ENCODE results near the gene DOP1A. TPM values are rescaled to one million over a fixed set of nuclear protein-coding genes. Genes with fewer than 3 reads are reported as not detected.

DOP1A gene
- total RNA-seq, 2 experiments from 2014 or later: 6.6 to 7.7 TPM

GRCh38 chr6:83108378-83108777, 40.9 kb downstream of the DOP1A start:
- POLR2A ChIA-PET: no interaction called here

GRCh38 chr6:83113258-83113657, 45.8 kb downstream of the DOP1A start:
- no peak overlapping the region for H3K4me3 Mint-ChIP-seq
- TF ChIP-seq CTCF (IDR thresholded peaks at IDR 0.05): no peak

More at GRCh38 chr6:83108378-83108777, 40.9 kb downstream of the DOP1A start:
- TF ChIP-seq CTCF (IDR thresholded peaks at IDR 0.05): no peak
- intact Hi-C loops (cut with micrococcal nuclease): no loop called here
- Mint-ChIP-seq H3K36me3 (ENCODE audit: low read depth) (peaks cover 19% of the 10 kb centered on the region), H3K4me3 (no peak overlapping the region), H3K27me3 (no peaks in the 10 kb centered on the region), H3K27ac (no peak overlapping the region), H3K9me3 (peaks cover 12% of the 10 kb centered on the region), H3K4me1 (ENCODE audit: low read depth) (no peaks in the 10 kb centered on the region)
- no peak for DNase-seq
- CTCF ChIA-PET: interaction anchor here (1.0 to 1.2 kb wide), 2 partner anchors 41 to 42 kb away, joined by 3 to 7 read pairs; partner anchors contain the start of gene DOP1A
- no peak for ATAC-seq

GRCh38 chr6:83114164-83114563, 46.7 kb downstream of the DOP1A start:
- no peak for TF ChIP-seq CTCF (IDR thresholded peaks at IDR 0.05)
- H3K4me3 Mint-ChIP-seq: no peak overlapping the region
- peaks cover 6% of the 10 kb centered on the region for H3K36me3 Mint-ChIP-seq (ENCODE audit: low read depth)
- H3K4me1 Mint-ChIP-seq (ENCODE audit: low read depth): no peaks in the 10 kb centered on the region
- intact Hi-C loops (cut with micrococcal nuclease): no loop called here
- ChIA-PET CTCF (no interaction called here), POLR2A (no interaction called here)
- no peaks in the 10 kb centered on the region for H3K27me3 Mint-ChIP-seq
- H3K27ac Mint-ChIP-seq: no peak overlapping the region
- DNase-seq: no peak
- no peak for ATAC-seq
- H3K9me3 Mint-ChIP-seq: no peaks in the 10 kb centered on the region

More at GRCh38 chr6:83113258-83113657, 45.8 kb downstream of the DOP1A start:
- CTCF ChIA-PET: no interaction called here
- POLR2A ChIA-PET: no interaction called here
- Mint-ChIP-seq H3K27ac (no peak overlapping the region), H3K27me3 (no peaks in the 10 kb centered on the region), H3K9me3 (no peaks in the 10 kb centered on the region), H3K36me3 (ENCODE audit: low read depth) (peaks cover 6% of the 10 kb centered on the region), H3K4me1 (ENCODE audit: low read depth) (no peaks in the 10 kb centered on the region)
- ATAC-seq: no peak
- DNase-seq: no peak
- intact Hi-C loops (cut with micrococcal nuclease): no loop called here

- intact Hi-C loops (cut with micrococcal nuclease): no loop called here
- DNase-seq (no peak), ATAC-seq (no peak)
- Mint-ChIP-seq H3K4me1 (ENCODE audit: low read depth) (no peaks in the 10 kb centered on the region), H3K27me3 (no peaks in the 10 kb centered on the region), H3K4me3 (no peak overlapping the region), H3K36me3 (ENCODE audit: low read depth) (peaks cover 7% of the 10 kb centered on the region), H3K9me3 (no peaks in the 10 kb centered on the region), H3K27ac (no peak overlapping the region)
- ChIA-PET POLR2A (interaction anchor here (0.9 kb wide), 1 partner anchor 9 kb away, joined by 3 read pairs; no protein-coding TSS in a partner anchor), CTCF (interaction anchor here (1.1 to 3.1 kb wide), 4 partner anchors 8 to 51 kb away, joined by 3 to 17 read pairs (median 5); partner anchors contain the start of gene DOP1A)
- TF ChIP-seq CTCF (IDR thresholded peaks at IDR 0.05): no peak
Measured at GRCh38 chr6:83117802-83118201, 50.3 kb downstream of the DOP1A start.

- Mint-ChIP-seq H3K9me3 (no peaks in the 10 kb centered on the region), H3K27me3 (no peaks in the 10 kb centered on the region), H3K27ac (no peak overlapping the region), H3K4me3 (no peak overlapping the region), H3K4me1 (ENCODE audit: low read depth) (no peaks in the 10 kb centered on the region), H3K36me3 (ENCODE audit: low read depth) (peaks cover 16% of the 10 kb centered on the region)
- ATAC-seq: no peak
- no peak for DNase-seq
- POLR2A ChIA-PET: interaction anchor here (0.6 kb wide), 1 partner anchor 883 kb away, joined by 3 read pairs; no protein-coding TSS in a partner anchor
- no peak for TF ChIP-seq CTCF (IDR thresholded peaks at IDR 0.05)
- CTCF ChIA-PET: interaction anchor here (2.4 to 2.9 kb wide), 2 partner anchors 53 to 54 kb away, joined by 8 to 14 read pairs; partner anchors contain the start of genes DOP1A and UBE3D
- intact Hi-C loops (cut with micrococcal nuclease): no loop called here
Measured at GRCh38 chr6:83119742-83120300, 52.4 kb downstream of the DOP1A start.
